HG02970 (cell line): ENCODE results near the gene PLEKHD1.
"Not testable (repeated sequence)": the region's sequence is repeated elsewhere in the genome, so short reads cannot be mapped to it uniquely, and the experiment has no call there.

Experiments
- ATAC-seq: cut with Tn5 transposase; IDR thresholded peaks from one replicate; pipeline ENCODE4 v1.9.1; 2021; ENCODE audit warnings: mild to moderate bottlenecking, moderate library complexity, moderate number of reproducible peaks; ENCODE audit not compliant: unreplicated experiment, low FRiP score

The PLEKHD1 gene

DNA sequence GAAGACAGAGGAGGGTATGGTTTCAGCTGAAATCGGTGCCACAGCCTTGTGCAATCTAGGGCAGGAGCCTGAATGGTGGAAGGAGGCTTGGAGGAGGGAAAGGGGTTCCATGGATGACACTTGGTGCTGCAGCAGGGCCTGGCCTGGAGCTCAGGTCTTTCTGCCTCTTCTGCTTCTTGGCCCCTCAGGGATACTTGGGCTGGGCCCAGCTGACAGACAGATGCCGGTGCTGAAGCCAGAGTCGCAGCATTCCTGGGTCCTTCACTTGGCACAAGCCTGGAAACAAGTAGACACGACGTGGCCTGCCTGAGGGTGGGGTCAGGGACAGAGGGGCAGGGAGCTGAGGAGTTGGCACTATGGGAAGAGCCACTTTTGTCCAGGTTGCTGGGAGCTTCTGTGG is 4.4 kb upstream of the PLEKHD1 start:
- ATAC-seq, result no peak

DNA sequence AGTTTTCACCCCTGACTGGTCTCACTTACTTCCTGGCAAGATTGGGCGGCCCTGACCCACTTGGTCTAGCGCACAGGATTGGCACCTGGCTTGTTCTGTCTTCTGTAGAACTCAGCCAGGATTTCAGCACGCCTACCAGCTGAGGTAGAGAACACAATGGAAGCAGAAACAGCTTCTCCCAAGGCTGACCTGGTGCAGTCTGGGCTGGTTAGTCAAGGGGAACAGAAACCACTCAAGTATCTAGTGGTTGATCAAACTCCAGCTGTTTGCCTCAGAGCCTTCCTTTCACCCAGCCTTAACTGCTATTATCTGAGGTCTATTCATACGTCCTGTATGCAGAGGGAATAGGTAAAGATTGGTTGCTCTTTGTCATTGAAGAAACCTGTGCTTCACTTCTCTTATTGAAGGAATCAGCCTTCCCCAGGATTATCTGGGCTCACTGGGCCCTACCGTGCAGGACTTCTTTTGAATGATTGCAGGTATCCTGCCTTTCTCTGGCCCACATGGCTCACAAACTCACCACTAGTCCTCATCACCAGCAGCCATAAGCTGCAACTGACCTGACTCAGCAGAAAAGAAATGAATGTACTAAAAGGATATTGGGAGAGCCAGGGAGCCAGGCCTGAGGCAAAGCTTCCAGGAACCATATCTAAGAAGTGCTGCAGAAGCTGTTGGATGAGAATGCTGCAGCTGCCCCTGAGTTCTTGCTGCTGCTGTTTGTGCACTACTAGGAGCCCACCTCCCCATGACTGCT is 2.5 kb upstream of the PLEKHD1 start:
- peak; percentile 61 for ATAC-seq

DNA sequence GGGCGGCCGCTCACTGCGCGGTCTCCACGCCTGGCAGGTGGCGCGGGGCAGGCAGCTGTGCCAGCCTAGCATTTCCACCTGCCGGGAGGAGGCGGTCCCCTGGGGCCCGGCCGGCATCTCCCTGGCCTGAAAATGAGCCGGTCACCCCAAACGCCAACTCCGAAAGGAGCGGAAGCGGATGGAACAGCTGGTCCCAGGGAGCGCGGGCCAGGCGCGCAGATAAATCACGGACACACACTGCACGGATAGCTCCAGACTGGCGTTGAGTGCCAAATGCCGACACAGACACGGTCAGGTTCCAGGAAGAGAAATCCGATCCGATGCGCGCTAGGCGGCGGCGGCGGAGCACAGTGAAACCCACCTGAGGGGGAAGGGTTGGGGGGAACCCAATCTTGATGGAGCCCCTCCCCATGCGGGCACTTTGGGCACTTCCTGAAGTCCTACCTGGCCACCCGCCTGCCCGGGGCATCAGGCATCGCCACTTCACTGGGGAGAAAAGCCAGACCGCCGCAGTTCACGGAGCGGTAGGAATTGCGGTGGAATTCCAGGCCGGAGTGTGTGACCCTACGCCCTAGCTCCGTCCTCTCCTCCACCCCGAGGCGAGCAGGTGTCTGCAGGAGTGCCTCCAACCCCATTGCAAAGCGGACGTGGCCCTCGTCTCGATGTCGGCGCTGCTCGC is 624 bp upstream of the PLEKHD1 start:
- no peak for ATAC-seq

DNA sequence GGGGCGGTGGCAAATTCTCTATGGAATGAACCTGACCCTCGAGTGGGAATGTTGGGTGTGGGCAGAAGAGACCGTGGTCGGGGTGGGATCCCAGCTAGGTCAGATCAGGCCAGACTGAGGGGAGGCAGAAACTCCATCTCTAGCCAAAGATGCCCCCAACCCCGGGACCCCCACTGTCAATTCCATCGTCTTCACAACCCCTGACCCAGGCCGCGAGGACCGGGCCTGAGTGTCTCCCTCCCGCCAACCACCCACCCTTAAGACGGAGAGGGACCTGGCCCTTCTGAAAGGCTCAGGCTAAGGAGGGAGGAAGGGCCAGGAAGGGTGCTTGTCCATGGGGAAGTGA is 760 bp downstream of the PLEKHD1 start:
- no peak for ATAC-seq

DNA sequence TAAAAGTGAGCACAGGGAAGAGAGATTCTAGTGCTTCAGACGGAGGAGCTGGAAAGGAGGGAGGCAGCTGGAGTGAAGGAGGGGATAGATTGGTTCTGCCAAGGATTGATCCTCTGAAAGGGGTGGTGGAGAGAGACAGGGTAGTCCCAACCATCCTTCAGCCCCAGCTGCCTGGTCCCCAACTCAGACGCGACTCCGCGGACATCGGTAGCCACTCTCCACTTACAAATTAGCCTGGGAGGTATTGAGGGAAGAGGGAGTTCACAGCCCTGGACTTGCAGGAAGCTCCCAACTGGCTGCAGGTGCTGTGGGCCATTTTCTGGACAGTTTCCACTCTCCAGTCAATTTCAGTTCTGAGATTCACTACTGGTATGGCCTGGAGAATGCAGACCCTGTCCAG is 1.2 kb downstream of the PLEKHD1 start:
- no peak for ATAC-seq

GRCh38 chr14:69487226-69487625 is 2.7 kb downstream of the PLEKHD1 start:
- no peak for ATAC-seq

- ATAC-seq, result no peak
These were observed 3.2 kb downstream of the PLEKHD1 start for GRCh38 chr14:69487771-69488170.

DNA sequence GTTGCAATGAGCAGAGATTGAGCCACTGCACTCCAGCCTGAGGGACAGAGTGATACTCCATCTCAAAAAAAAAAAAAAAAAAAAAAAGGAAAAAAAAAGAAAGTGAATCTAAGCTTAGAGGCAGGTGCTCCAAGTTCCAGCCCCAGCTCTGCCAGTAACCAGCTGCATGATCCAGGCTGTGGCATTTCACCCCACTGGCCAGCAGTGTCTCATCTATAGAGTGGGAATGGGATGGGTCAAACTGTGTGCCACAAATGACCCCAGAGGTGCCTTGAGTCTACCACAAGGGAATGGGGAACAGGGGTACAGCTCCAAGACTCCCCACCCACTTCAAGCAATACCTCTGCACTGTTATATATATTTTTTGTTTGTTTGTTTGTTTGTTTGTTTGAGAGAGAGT is 5.0 kb downstream of the PLEKHD1 start:
- no peak for ATAC-seq

DNA sequence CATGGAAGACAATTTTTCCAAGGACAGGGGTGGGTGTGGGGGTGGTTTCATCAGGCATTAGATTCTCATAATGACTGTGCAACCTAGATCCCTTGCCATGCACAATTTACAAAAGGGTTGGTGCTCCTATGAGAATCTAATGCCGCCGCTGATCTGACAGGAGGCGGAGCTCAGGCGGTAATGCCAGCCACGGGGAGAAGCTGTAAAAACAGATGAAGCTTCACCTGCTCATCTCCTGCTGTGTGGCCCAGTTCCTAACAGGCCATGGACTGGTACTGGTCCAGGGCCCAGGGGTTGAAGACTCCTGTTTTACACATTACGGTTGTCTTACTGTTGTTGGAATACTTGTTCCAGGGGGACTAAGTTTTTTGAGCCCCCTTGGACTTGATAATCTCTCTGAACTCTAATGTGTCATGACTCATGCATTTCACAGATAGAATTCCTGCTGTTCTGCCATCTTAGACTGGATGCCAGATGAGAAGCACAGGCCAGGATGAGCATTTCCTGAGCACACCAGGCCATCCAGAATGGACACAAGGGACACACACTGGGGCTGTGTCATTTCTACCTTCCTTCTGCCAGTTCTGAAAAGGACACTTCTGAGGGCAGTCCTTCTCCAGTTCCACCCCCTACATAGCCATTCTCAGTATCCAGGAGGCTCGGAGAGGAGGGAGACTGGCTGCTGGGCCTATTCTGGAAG is 5.8 kb downstream of the PLEKHD1 start:
- ATAC-seq, result no peak

GRCh38 chr14:69491193-69491592 is 6.7 kb downstream of the PLEKHD1 start:
- no peak for ATAC-seq

- no peak for ATAC-seq
These were observed 8.5 kb downstream of the PLEKHD1 start for GRCh38 chr14:69493038-69493437.

GRCh38 chr14:69493791-69494190 is 9.3 kb downstream of the PLEKHD1 start:
- no peak for ATAC-seq

DNA sequence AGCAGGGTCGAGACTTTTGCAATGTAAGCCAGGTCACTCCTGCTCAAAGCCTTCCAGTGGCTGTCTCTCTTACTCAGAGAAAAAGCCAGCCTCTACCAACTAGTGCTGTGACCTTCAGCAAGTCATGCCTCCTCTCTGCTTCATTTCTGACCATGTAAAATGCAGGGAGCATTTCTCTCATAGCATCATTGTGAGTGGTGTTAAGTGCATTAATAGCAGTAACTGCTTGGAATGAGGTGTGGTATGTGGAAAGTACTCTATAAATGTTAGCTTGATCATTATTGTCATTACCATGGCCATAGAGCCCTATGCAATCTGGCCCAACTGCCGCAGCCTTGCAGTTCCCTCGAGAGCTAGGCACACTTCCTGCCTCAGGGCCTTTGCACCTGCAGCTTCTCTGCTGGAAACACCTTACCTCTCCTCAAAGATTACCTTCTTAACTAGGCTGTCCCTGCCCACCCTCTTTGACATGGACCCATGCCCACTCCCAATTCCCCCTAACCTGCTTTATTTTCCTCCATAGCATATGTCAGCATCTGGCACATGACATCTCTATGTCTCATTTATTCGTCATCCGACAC is 10.9 kb downstream of the PLEKHD1 start:
- ATAC-seq, result no peak

DNA sequence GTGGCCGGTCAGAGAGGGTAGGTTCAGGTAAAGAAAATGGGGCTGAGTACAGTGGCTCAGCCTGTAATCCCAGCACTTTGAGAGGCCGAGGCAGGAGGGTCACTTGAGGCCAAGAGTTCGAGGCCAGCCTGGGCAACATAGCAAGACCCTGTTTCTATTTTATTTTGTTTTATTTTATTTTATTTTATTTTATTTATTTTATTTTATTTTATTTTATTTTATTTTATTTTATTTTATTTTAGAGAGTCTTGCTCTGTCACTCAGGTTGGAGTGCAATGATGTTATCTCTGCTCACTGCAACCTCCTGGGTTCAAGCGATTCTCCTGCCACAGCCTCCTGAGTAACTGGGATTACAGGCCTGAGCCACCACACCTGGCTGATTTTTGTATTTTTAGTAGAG is 13.3 kb downstream of the PLEKHD1 start:
- ATAC-seq, result not testable (repeated sequence)

- not testable (repeated sequence) for ATAC-seq
These were observed 13.8 kb downstream of the PLEKHD1 start for GRCh38 chr14:69498286-69498685.

GRCh38 chr14:69499436-69499835 is 14.9 kb downstream of the PLEKHD1 start:
- ATAC-seq, result no peak

DNA sequence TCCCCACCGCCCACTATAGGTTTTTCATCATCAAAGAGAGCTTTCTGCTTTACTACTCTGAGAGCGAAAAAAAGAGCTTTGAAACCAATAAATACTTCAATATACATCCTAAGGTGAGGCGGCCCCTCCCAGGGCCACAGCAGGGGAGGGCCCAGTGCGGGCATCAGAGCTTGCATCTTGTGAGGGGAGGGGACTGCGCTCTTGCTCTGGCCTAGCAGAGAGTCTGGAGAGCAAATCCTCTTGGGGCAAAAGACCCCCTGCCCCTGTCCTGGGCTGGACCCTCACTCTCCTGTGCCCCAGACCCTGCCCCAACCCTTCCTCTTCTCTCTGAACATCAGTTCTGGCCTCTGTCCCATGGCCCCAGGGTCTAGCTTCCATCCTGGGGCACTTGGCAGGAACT is 15.6 kb downstream of the PLEKHD1 start:
- ATAC-seq, result no peak

DNA sequence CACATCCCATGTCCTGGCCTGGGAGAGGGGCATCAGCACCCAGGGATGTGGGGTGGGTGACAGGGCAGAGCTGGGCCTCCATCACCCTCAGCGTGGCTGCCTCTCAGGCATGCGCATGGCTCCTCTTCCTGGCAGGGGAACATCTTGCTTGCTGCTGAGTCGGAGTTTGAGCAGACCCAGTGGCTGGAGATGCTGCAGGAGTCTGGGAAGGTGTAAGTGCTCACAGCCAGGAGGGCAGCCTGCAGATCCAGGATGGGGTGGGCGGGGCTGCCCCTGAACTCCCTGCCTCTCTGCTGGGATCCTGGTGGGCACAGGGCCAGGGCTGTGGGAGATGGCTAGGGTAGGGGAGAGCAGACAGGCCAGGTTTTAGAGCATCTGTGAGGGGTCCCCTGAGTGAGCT is 16.2 kb downstream of the PLEKHD1 start:
- no peak for ATAC-seq

DNA sequence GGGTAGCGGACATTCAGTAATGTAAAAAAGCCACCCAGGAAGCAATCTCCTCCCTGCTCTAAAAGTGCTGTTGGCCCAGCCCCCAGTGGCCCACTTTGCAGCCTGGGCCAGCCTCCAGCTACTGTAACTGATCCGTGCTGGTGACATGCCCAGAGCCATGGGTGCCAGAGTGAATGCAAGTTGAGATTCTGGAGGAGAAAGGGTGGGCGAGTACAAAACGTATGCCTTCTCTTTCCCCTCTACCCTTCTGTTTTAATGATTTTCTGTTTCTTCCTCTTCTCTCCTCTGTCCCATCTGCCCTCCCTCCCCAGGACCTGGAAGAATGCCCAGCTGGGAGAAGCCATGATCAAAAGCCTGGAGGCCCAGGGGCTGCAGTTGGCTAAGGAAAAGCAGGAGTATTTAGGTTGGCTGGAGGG is 16.9 kb downstream of the PLEKHD1 start:
- ATAC-seq, result no peak

- no peak for ATAC-seq
These were observed 20.2 kb downstream of the PLEKHD1 start for GRCh38 chr14:69504775-69505174.
